Measurements from ENCODE around the gene FN3KRP.

FN3KRP gene

GRCh38 chr17:82683534-82683933, 33.0 kb upstream of the FN3KRP start:
- H3K27me3 Mint-ChIP-seq = no peaks in the 10 kb centered on the region
- no peak overlapping the region for H3K27ac Mint-ChIP-seq
- peaks cover 3% of the 10 kb centered on the region for H3K9me3 Mint-ChIP-seq
- no peaks in the 10 kb centered on the region for H3K4me1 Mint-ChIP-seq
- H3K36me3 Mint-ChIP-seq = no peaks in the 10 kb centered on the region
- no peak for ATAC-seq
- H3K4me3 Mint-ChIP-seq = no peak overlapping the region

- no peak for ATAC-seq
- Mint-ChIP-seq H3K4me3 (no peak overlapping the region), H3K27me3 (no peaks in the 10 kb centered on the region), H3K27ac (no peak overlapping the region), H3K36me3 (no peaks in the 10 kb centered on the region), H3K9me3 (peaks cover 3% of the 10 kb centered on the region), H3K4me1 (no peaks in the 10 kb centered on the region)
Measured at GRCh38 chr17:82684228-82684841, 32.2 kb upstream of the FN3KRP start.

DNA sequence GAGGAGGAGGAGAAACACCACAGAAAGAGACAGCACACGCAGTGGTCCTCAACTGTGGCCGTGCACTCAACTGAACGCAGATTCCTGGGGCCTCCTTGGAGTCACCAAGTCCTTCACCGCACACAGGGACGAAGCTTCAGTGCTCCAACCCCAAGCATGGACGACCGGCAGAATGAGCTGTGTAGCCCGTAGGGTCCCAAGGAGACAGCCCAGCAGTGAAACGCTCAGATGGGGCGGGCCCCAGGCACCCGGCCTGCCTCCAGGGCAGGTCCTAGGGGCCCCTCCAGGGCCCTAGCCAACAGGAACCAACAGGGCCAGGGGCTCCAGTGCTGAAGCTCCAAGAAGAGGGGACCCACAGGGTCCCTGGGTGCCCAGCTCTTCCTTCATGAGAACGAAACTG, 31.2 kb upstream of the FN3KRP start:
- H3K36me3 Mint-ChIP-seq = peaks cover 5% of the 10 kb centered on the region
- no peak for ATAC-seq
- H3K4me3 Mint-ChIP-seq = no peak overlapping the region

GRCh38 chr17:82686366-82687324, 29.9 kb upstream of the FN3KRP start:
- Mint-ChIP-seq H3K4me3 (no peak overlapping the region), H3K27me3 (no peaks in the 10 kb centered on the region), H3K4me1 (no peaks in the 10 kb centered on the region), H3K27ac (no peak overlapping the region), H3K9me3 (peaks cover 3% of the 10 kb centered on the region), H3K36me3 (peaks cover 6% of the 10 kb centered on the region)
- ATAC-seq = no peak

More for the DNA sequence above, 31.2 kb upstream of the FN3KRP start:
- Mint-ChIP-seq H3K27me3 (no peaks in the 10 kb centered on the region), H3K4me1 (no peaks in the 10 kb centered on the region), H3K27ac (no peak overlapping the region), H3K9me3 (peaks cover 3% of the 10 kb centered on the region)

- H3K9me3 Mint-ChIP-seq = no peaks in the 10 kb centered on the region
- no peaks in the 10 kb centered on the region for H3K27me3 Mint-ChIP-seq
- no peak overlapping the region for H3K4me3 Mint-ChIP-seq
- no peaks in the 10 kb centered on the region for H3K4me1 Mint-ChIP-seq
- no peak for ATAC-seq
- peaks cover 6% of the 10 kb centered on the region for H3K36me3 Mint-ChIP-seq
- no peak overlapping the region for H3K27ac Mint-ChIP-seq
Measured at GRCh38 chr17:82687375-82687861, 29.1 kb upstream of the FN3KRP start.

DNA sequence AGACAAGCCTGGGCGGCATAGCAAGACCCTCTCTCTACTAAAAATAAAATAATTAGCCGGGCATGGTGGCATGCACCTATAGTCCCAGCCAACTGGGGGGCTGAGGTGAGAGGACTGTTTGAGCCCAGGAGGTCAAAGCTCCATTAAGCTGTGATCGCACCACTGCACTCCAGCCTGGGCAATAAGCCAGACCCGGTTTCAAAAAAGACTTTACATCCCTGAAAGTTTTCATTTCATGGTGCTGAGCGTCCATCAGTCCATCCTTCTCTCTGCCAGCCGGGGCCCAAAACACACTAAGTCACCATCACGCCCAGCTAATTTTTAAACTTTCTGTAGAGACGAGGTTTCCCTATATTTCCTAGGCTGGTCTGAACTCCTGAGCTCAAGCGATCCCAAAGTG, 28.6 kb upstream of the FN3KRP start:
- no peaks in the 10 kb centered on the region for H3K4me1 Mint-ChIP-seq
- ATAC-seq = no peak
- no peaks in the 10 kb centered on the region for H3K27me3 Mint-ChIP-seq
- H3K36me3 Mint-ChIP-seq = peaks cover 6% of the 10 kb centered on the region
- no peaks in the 10 kb centered on the region for H3K9me3 Mint-ChIP-seq
- no peak overlapping the region for H3K4me3 Mint-ChIP-seq
- no peak overlapping the region for H3K27ac Mint-ChIP-seq

GRCh38 chr17:82689077-82689476, 27.4 kb upstream of the FN3KRP start:
- H3K4me3 Mint-ChIP-seq = no peak overlapping the region
- peaks cover 6% of the 10 kb centered on the region for H3K36me3 Mint-ChIP-seq
- H3K9me3 Mint-ChIP-seq = no peaks in the 10 kb centered on the region
- no peak overlapping the region for H3K27ac Mint-ChIP-seq
- no peak for ATAC-seq
- H3K27me3 Mint-ChIP-seq = no peaks in the 10 kb centered on the region
- H3K4me1 Mint-ChIP-seq = no peaks in the 10 kb centered on the region

DNA sequence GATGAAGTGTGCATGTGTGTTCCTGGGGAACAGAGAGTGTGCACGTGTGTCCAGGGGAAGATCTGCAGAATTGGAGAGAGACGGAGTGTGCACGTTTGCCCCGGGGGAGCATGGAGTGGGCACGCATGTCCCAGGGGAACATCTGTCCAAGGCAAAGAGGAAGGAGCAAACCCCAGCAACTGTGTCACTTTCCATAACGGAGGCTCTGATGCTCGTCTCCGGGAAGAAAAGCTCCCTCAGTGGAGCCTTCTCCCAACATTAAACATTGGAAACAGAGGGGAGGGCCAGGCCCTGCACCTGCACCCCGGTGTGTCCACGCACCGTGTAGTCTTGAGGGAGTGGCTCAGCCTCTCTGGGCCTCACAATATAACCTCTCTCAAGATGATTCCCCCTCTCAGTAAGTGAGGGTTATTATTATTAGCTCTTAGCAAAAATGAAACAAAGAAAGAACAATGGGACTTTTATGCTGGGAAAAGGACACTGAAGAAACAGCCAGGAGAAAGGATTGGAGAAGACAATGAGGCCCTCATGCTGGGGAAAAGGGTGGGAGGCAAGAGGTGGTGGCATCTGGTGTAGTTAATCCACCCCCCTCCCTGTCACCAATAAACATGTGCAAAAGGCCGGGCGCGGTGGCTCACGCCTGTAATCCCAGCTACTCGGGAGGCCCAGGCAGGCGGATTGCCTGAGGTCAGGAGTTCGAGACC, 25.6 kb upstream of the FN3KRP start:
- H3K27ac Mint-ChIP-seq = no peak overlapping the region
- peaks cover 9% of the 10 kb centered on the region for H3K9me3 Mint-ChIP-seq
- H3K4me3 Mint-ChIP-seq = no peak overlapping the region

DNA sequence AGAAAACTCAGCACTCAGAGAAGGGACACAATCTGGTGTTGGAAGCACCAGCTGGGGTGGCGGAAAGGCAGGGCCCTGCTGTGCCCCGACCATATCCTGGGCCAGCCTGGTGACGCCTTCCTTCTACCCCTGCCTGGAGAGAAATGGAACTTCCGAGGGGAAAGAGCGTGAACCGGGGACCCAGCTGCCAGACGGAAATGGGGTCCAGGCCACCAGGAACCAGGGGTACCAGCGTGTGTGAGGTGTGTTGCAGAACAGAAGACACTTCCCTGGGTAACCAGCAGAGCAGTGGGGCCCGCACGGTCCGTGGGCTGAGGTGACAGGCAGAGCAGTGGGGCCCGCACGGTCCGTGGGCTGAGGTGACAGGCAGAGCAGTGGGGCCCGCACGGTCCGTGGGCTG, 24.8 kb upstream of the FN3KRP start:
- ATAC-seq = no peak
- Mint-ChIP-seq H3K9me3 (peaks cover 9% of the 10 kb centered on the region), H3K27ac (no peak overlapping the region), H3K4me1 (peaks cover 1% of the 10 kb centered on the region), H3K4me3 (no peak overlapping the region), H3K27me3 (peaks cover 10% of the 10 kb centered on the region), H3K36me3 (peaks cover 16% of the 10 kb centered on the region)

More for the DNA sequence above, 25.6 kb upstream of the FN3KRP start:
- H3K36me3 Mint-ChIP-seq = peaks cover 16% of the 10 kb centered on the region
- H3K27me3 Mint-ChIP-seq = peaks cover 2% of the 10 kb centered on the region
- ATAC-seq = no peak
- H3K4me1 Mint-ChIP-seq = no peaks in the 10 kb centered on the region

DNA sequence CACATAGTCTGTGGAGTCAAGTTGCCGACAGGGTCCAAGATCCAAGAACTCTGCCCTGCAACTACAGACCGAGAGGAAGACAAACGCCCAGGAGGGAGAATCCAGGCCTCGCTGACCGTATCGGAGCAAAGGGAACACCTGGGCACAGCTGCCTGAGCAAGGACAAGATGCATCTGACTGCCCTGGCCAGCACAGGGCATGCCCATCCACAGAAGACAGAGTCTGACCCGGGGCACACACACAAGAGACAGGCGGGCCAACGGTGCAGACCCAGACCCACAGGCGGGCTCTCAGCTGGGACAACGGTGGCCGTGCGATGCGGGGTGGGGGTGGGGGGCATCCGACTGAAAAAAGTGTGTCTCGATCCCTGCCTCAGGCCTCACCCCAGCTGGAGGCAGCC, 24.2 kb upstream of the FN3KRP start:
- Mint-ChIP-seq H3K4me3 (no peak overlapping the region), H3K27ac (no peak overlapping the region), H3K36me3 (peaks cover 16% of the 10 kb centered on the region), H3K4me1 (peaks cover 7% of the 10 kb centered on the region), H3K9me3 (peaks cover 9% of the 10 kb centered on the region), H3K27me3 (peaks cover 15% of the 10 kb centered on the region)
- no peak for ATAC-seq

- H3K9me3 Mint-ChIP-seq = peaks cover 9% of the 10 kb centered on the region
Measured at GRCh38 chr17:82693168-82693867, 23.2 kb upstream of the FN3KRP start.

DNA sequence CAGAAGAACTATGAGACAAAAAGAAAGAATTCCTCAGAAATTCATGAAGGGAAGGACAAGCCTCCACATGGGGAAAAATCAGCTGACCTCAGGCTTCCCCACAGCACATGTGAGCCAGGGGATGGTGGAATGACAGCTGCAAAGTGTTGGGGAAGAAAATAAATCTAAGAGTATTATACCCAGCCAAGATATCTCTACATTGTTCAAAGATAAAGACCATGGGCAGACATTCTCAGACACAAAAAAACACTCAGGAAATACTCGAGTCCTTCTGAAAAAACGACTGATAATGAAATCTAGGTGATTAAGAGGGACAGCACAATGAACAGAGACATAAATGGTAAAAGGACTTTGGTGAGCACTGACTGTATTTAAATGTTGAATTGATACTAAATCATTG, 21.9 kb upstream of the FN3KRP start:
- peaks cover 9% of the 10 kb centered on the region for H3K9me3 Mint-ChIP-seq
- no peak overlapping the region for H3K27ac Mint-ChIP-seq
- no peak overlapping the region for H3K4me3 Mint-ChIP-seq
- H3K4me1 Mint-ChIP-seq = peaks cover 16% of the 10 kb centered on the region
- no peak for ATAC-seq
- H3K36me3 Mint-ChIP-seq = peaks cover 16% of the 10 kb centered on the region
- peaks cover 19% of the 10 kb centered on the region for H3K27me3 Mint-ChIP-seq

More at GRCh38 chr17:82693168-82693867, 23.2 kb upstream of the FN3KRP start:
- H3K36me3 Mint-ChIP-seq = peaks cover 16% of the 10 kb centered on the region
- H3K27me3 Mint-ChIP-seq = peaks cover 19% of the 10 kb centered on the region
- no peak overlapping the region for H3K4me3 Mint-ChIP-seq
- no peak for ATAC-seq
- no peak overlapping the region for H3K27ac Mint-ChIP-seq
- peaks cover 10% of the 10 kb centered on the region for H3K4me1 Mint-ChIP-seq

GRCh38 chr17:82696259-82696658, 20.2 kb upstream of the FN3KRP start:
- no peak overlapping the region for H3K4me3 Mint-ChIP-seq
- ATAC-seq = no peak
- peaks cover 10% of the 10 kb centered on the region for H3K36me3 Mint-ChIP-seq
- H3K9me3 Mint-ChIP-seq = peaks cover 9% of the 10 kb centered on the region
- H3K4me1 Mint-ChIP-seq = peaks cover 16% of the 10 kb centered on the region
- peaks cover 19% of the 10 kb centered on the region for H3K27me3 Mint-ChIP-seq
- H3K27ac Mint-ChIP-seq = no peak overlapping the region

DNA sequence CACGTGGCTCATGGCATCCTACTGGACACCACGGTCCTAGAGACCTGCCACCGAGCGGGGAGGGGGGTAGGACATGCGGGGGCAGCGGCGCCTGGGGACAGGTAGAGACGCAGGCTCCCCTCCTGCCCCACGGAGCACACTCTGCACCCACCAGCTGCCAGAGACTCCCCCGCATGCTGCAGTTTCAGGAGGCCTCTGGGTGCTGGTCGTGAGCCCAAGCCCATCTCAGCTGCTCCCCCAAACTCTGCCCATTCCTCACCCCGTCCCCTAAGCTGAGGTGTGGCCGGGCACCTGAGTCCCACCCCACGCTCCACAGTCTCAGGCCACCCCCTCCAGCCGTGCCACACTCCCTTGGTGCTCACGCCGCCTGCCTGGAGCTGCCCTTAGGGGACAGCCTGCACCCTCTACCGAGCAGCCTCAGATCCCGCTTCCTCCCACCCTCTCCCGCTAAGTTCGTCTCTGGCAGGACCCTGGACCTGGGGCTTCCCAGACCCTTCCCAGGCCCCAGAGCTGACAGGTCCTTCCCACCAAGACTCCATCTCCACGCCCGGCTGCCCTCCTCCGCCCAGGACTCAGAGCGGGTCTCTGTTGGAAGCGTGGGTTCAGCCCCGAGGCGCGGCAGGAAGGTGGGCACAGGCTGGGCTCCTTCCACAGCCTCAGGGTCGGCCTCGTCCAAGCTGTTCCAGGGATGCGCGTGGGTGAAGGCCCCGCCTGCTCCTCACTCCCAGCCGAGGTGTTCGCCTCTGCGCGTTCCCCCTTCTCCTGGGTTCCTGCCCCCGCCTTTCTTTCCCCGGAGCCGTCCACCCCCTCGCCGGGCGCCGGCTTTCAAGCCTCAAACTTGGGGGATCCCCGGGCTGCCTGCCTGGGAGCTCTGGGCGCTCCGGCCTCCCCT, 19.3 kb upstream of the FN3KRP start:
- Mint-ChIP-seq H3K4me3 (peak overlapping the region; percentile 79), H3K27ac (no peak overlapping the region), H3K27me3 (peaks cover 19% of the 10 kb centered on the region), H3K4me1 (peaks cover 16% of the 10 kb centered on the region), H3K9me3 (peaks cover 9% of the 10 kb centered on the region), H3K36me3 (peaks cover 10% of the 10 kb centered on the region)
- ATAC-seq = no peak

Measured in stimulated activated memory B cell treated with anti-CD40 and anti-IgM and Interleukin-4, amounts not matched to agents 10 μg/mL and 1 μg/mL and 100 μg/mL, for 72 hours (primary cell).